ENCODE results near the gene VPS9D1.
A peak's percentile ranks its signal among the peaks of the same experiment; 100 is the strongest.
"Not testable (repeated sequence)": the region's sequence is repeated elsewhere in the genome, so short reads cannot be mapped to it uniquely, and the experiment has no call there.

VPS9D1 gene

GRCh38 chr16:89672177-89672941 lies 48.3 kb downstream of the VPS9D1 start:
- no peak for TF ChIP-seq ZFX (IDR thresholded peaks at IDR 0.05)
- TF ChIP-seq CTCF (conservative IDR thresholded peaks at IDR 0.05), result no peak
- no peak overlapping the region for H3K27ac ChIP-seq

DNA sequence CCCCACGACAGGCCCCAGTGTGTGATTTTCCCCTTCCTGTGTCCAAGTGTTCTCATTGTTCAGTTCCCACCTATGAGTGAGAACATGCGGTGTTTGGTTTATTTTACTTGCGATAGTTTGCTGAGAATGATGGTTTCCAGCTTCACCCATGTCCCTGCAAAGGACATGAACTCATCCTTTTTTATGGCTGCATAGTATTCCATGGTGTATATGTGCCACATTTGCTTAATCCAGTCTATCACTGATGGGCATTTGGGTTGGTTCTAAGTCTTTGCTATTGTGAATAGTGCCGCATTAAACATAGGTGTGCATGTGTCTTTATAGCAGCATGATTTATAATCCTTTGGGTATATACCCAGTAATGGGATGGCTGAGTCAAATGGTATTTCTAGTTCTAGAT lies 49.1 kb downstream of the VPS9D1 start:
- H3K27ac ChIP-seq, result not testable (repeated sequence)

DNA sequence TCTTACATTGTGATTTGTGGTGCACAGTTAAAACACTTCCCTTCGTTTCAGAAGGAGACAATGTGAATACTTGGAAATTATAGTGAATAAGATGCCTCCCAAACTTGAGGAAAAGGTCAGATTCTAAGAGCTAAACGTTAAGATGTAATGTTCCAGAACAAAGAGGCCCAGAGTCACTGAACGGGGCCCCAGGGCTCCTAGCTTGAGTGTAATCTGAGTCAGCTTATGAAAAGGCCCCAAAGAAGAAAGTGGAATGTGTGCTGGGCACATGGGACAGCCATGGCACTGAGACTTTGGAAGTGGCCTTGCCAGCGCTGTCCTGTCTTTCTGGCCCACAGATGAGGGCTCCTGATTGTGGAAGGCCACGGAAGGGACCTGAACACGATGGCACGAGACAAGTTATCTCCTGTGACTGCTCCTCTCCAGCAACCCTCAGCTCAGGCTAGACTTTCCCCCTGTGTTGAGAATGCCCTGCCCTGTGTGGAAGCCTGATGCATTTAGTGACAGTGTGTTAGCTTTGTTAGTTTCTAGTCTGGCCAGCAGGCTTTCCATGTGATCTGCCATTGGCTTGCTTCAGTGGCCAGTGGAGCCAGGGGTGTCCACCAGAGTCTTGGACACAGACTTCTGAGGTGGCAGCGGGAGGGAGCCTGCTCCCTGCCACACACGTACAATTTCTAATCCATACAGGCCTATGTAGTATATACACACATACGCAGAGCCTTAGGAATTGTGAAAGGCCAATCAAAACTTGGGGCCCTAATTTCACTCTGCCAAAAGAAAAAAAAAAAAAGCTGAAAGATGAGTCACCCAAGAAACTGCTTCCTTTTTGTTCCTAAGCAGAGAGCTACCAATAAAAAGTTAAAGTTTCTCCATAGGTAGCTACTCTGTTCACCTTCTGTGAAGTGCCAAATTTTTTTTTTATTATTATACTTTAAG lies 49.9 kb downstream of the VPS9D1 start:
- no peak overlapping the region for H3K27ac ChIP-seq

GRCh38 chr16:89669755-89670154 lies 50.9 kb downstream of the VPS9D1 start:
- H3K27ac ChIP-seq, result no peak overlapping the region
- TF ChIP-seq CTCF (conservative IDR thresholded peaks at IDR 0.05) (no peak), ZFX (IDR thresholded peaks at IDR 0.05) (no peak)

More for the DNA sequence above, 49.9 kb downstream of the VPS9D1 start:
- TF ChIP-seq ZFX (IDR thresholded peaks at IDR 0.05) (no peak), CTCF (conservative IDR thresholded peaks at IDR 0.05) (no peak)

DNA sequence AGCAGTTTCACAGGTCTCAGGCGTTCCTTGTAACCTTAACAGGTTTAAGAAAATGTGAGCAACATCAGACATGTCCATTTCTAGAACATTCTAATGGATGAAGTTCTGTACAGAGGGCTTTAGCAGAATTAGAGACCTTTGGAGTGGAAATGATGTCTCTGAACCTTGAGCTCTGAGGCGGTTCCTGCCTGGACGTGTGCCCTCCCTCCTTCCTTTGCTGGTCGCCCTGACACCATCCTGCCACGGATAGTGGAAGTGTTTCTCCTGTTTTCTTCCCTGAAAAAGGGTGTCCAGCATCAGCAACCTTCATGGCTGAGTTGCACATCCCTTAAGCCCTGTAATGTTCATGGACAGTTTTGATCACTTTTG lies 51.9 kb downstream of the VPS9D1 start:
- H3K27ac ChIP-seq, result no peak overlapping the region
- no peak for TF ChIP-seq ZFX (IDR thresholded peaks at IDR 0.05)
- no peak for TF ChIP-seq CTCF (conservative IDR thresholded peaks at IDR 0.05)

DNA sequence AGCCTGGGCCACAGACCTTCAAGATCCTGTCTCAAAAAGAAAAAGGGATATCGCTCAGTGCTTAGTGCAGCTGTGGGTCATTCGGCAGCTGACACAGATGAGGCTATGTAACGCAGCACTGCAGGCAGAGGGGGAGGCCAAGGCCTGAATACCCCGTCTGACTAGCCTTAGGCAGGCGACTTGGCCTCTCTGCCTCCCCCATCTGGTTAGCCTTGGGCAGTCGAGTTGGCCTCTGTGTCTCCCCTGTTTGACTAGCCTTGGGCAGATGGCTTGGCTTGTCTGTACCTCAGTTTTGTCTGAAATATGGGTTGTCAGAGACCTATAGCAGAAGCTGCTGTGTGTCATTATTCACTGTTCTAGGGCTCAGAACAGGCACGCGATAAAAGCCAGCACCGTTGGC lies 53.1 kb downstream of the VPS9D1 start:
- no peak for TF ChIP-seq CTCF (conservative IDR thresholded peaks at IDR 0.05)
- no peak for TF ChIP-seq ZFX (IDR thresholded peaks at IDR 0.05)

GRCh38 chr16:89667000-89667399 lies 53.7 kb downstream of the VPS9D1 start:
- TF ChIP-seq CTCF (conservative IDR thresholded peaks at IDR 0.05), result peak; percentile 60; the same call in 1 of the 2 replicates
- not testable (repeated sequence) for H3K27ac ChIP-seq

More for the DNA sequence above, 53.1 kb downstream of the VPS9D1 start:
- H3K27ac ChIP-seq, result no peak overlapping the region

DNA sequence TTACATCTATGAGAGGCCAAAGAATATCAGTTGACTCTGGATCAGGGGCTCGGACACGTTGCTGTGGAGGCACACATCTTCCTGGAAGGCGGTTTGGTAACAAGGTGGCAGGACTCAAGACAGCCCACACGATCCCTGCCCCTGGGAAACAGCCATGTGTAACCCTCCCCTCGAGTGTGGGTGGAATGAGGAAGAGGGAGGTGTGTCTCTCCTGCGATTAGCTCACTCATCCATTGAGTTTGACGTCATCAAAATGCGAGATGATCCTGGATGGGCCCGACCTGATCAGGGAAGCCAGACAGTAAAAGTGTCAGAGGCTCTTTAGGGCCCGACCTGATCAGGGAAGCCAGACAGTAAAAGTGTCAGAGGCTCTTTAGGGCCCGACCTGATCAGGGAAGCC lies 56.5 kb downstream of the VPS9D1 start:
- H3K27ac ChIP-seq, result not testable (repeated sequence)

All from C4-2B (cell line).